HEK293 (cell line): ENCODE results near the gene HHLA2.

Experiments
- CTCF ChIA-PET: fragments of 350-600 bp; formaldehyde crosslinking; extraction: SDS; loops from one replicate; lab custom pipeline; 2021; ENCODE audit warnings: antibody characterized with exemption; lab: Yijun Ruan, JAX
- POLR2A ChIA-PET: fragments of 300-600 bp; formaldehyde crosslinking; extraction: SDS; loops from one replicate; lab custom pipeline; 2020; ENCODE audit warnings: antibody characterized with exemption, inconsistent platforms; lab: Yijun Ruan, JAX
- H3K27ac ChIP-seq: fragments of 200-500 bp; sonication (Bioruptor generic); 2 replicates; pipeline ENCODE4 v1.5.1; 2014; ENCODE audit warnings: low read depth, low read length, control low read depth, inconsistent platforms; ENCODE audit errors: extremely low read depth
- H3K36me3 ChIP-seq, 2 experiments: fragments of 200-500 bp in 1 of 2; sonication (Bioruptor generic) in 1 of 2; 1 replicate in 1 of 2; 2 replicates in 1 of 2; pipeline ENCODE4 v1.5.1; 2014 to 2017; ENCODE audit warnings: inconsistent platforms in 2 of 2, low read length in 2 of 2; ENCODE audit not compliant: control insufficient read depth in 2 of 2, insufficient read depth in 1 of 2
- H3K4me1 ChIP-seq: fragments of 200-500 bp; sonication (Bioruptor generic); 2 replicates; pipeline ENCODE4 v1.5.1; 2014; ENCODE audit warnings: mild to moderate bottlenecking, low read length, inconsistent platforms; ENCODE audit not compliant: control insufficient read depth, insufficient read depth
- H3K4me3 ChIP-seq: 2 replicates; pipeline ENCODE4 v1.5.1; 2011; ENCODE audit warnings: low read depth, mild to moderate bottlenecking, control low read depth, low read length, moderate library complexity
- H3K9me3 ChIP-seq: fragments of 200-500 bp; sonication (Bioruptor generic); 2 replicates; pipeline ENCODE4 v1.5.1; 2014; ENCODE audit warnings: low read depth, low read length, inconsistent platforms; ENCODE audit not compliant: control insufficient read depth, insufficient read depth
- BCL11A ChIP-seq: fragments of 450-650 bp; formaldehyde crosslinking; IDR thresholded peaks from 2 replicates; pipeline ENCODE4 v1.5.1; 2016; ENCODE audit warnings: low read depth, missing biosample characterization, missing genetic modification characterization
- GLIS1 ChIP-seq: fragments of 450-650 bp; formaldehyde crosslinking; IDR thresholded peaks from 2 replicates; pipeline ENCODE4 v1.5.1; 2016; ENCODE audit warnings: missing biosample characterization, missing genetic modification characterization
- GLIS2 ChIP-seq: fragments of 450-650 bp; formaldehyde crosslinking; IDR thresholded peaks from 2 replicates; pipeline ENCODE4 v1.5.1; 2016; ENCODE audit warnings: missing biosample characterization, missing genetic modification characterization
- KLF1 ChIP-seq: fragments of 450-650 bp; formaldehyde crosslinking; IDR thresholded peaks from 2 replicates; pipeline ENCODE4 v1.5.1; 2016; ENCODE audit warnings: missing biosample characterization, missing genetic modification characterization
- MZF1 ChIP-seq: fragments of 450-650 bp; formaldehyde crosslinking; IDR thresholded peaks from 2 replicates; pipeline ENCODE4 v1.5.1; 2017; ENCODE audit warnings: missing biosample characterization, missing genetic modification characterization, borderline replicate concordance
- OVOL3 ChIP-seq: fragments of 450-650 bp; formaldehyde crosslinking; IDR thresholded peaks from 2 replicates; pipeline ENCODE4 v1.5.1; 2016; ENCODE audit warnings: missing biosample characterization, missing genetic modification characterization
- SALL2 ChIP-seq: fragments of 450-650 bp; formaldehyde crosslinking; IDR thresholded peaks from 2 replicates; pipeline ENCODE4 v1.5.0; 2017; ENCODE audit warnings: missing biosample characterization, mild to moderate bottlenecking, missing genetic modification characterization, borderline replicate concordance
- ZBTB7A ChIP-seq: fragments of 450-650 bp; formaldehyde crosslinking; IDR thresholded peaks from 2 replicates; pipeline ENCODE4 v1.5.1; 2016; ENCODE audit warnings: low read depth, missing biosample characterization, missing genetic modification characterization
- ZIC2 ChIP-seq: fragments of 450-650 bp; formaldehyde crosslinking; IDR thresholded peaks from 2 replicates; pipeline ENCODE4 v1.5.1; 2016; ENCODE audit warnings: missing biosample characterization, missing genetic modification characterization
- ZNF10 ChIP-seq: fragments of 450-650 bp; formaldehyde crosslinking; IDR thresholded peaks from 2 replicates; pipeline ENCODE4 v1.5.1; 2017; ENCODE audit warnings: missing biosample characterization, missing genetic modification characterization
- ZNF16 ChIP-seq: fragments of 450-650 bp; formaldehyde crosslinking; IDR thresholded peaks from 2 replicates; pipeline ENCODE4 v1.5.1; 2016; ENCODE audit warnings: low read depth, missing biosample characterization, missing genetic modification characterization
- ZNF169 ChIP-seq: fragments of 450-650 bp; formaldehyde crosslinking; IDR thresholded peaks from 2 replicates; pipeline ENCODE4 v1.5.1; 2016; ENCODE audit warnings: missing biosample characterization, missing genetic modification characterization
- ZNF2 ChIP-seq: fragments of 450-650 bp; formaldehyde crosslinking; IDR thresholded peaks from 2 replicates; pipeline ENCODE4 v1.5.1; 2016; ENCODE audit warnings: missing biosample characterization, missing genetic modification characterization
- ZNF202 ChIP-seq: fragments of 450-650 bp; formaldehyde crosslinking; IDR thresholded peaks from 2 replicates; pipeline ENCODE4 v1.5.1; 2016; ENCODE audit warnings: missing biosample characterization, missing genetic modification characterization, borderline replicate concordance
- ZNF274 ChIP-seq, 2 experiments: fragments of 200-500 bp in 1 of 2; fragments of 450-650 bp in 1 of 2; sonication (Bioruptor generic) in 1 of 2; formaldehyde crosslinking in 1 of 2; IDR thresholded peaks; 2 replicates each; pipeline versions ENCODE4 v1.5.1 to v1.6.1; 2014 to 2016; ENCODE audit warnings: borderline replicate concordance in 1 of 2, inconsistent platforms in 1 of 2, low read length in 1 of 2, missing biosample characterization in 1 of 2, missing genetic modification characterization in 1 of 2
- ZNF473 ChIP-seq: fragments of 450-650 bp; formaldehyde crosslinking; IDR thresholded peaks from 2 replicates; pipeline ENCODE4 v1.5.1; 2017; ENCODE audit warnings: missing biosample characterization, missing genetic modification characterization
- ZNF596 ChIP-seq: fragments of 450-650 bp; IDR thresholded peaks from 2 replicates; pipeline ENCODE4 v1.5.0; 2018; ENCODE audit warnings: missing biosample characterization, mild to moderate bottlenecking, missing genetic modification characterization, moderate library complexity
- ZNF623 ChIP-seq: fragments of 450-650 bp; formaldehyde crosslinking; IDR thresholded peaks from 2 replicates; pipeline ENCODE4 v1.5.1; 2016; ENCODE audit warnings: missing biosample characterization, missing genetic modification characterization
- ZNF843 ChIP-seq: fragments of 450-650 bp; formaldehyde crosslinking; IDR thresholded peaks from 2 replicates; pipeline ENCODE4 v1.5.1; 2016; ENCODE audit warnings: missing biosample characterization, missing genetic modification characterization
- TF ChIP-seq, protein P1 (sequence below): fragments of 450-650 bp; IDR thresholded peaks from 2 replicates; pipeline ENCODE4 v1.5.1; 2018; ENCODE audit warnings: missing biosample characterization, mild to moderate bottlenecking, missing genetic modification characterization
- TF ChIP-seq, protein P2 (sequence below): fragments of 450-650 bp; formaldehyde crosslinking; IDR thresholded peaks from 2 replicates; pipeline ENCODE4 v1.5.1; 2016; ENCODE audit warnings: missing biosample characterization, missing genetic modification characterization
- TF ChIP-seq, protein P3 (sequence below): fragments of 450-650 bp; formaldehyde crosslinking; IDR thresholded peaks from 2 replicates; pipeline ENCODE4; 2016; ENCODE audit warnings: missing biosample characterization, missing genetic modification characterization
- TF ChIP-seq, protein P4 (sequence below): fragments of 450-650 bp; formaldehyde crosslinking; IDR thresholded peaks from 2 replicates; pipeline ENCODE4 v1.5.1; 2016; ENCODE audit warnings: missing biosample characterization, missing genetic modification characterization
- TF ChIP-seq, protein P5 (sequence below): fragments of 450-650 bp; formaldehyde crosslinking; IDR thresholded peaks from 2 replicates; pipeline ENCODE4 v1.5.1; 2016; ENCODE audit warnings: missing biosample characterization, missing genetic modification characterization

HHLA2 gene

DNA sequence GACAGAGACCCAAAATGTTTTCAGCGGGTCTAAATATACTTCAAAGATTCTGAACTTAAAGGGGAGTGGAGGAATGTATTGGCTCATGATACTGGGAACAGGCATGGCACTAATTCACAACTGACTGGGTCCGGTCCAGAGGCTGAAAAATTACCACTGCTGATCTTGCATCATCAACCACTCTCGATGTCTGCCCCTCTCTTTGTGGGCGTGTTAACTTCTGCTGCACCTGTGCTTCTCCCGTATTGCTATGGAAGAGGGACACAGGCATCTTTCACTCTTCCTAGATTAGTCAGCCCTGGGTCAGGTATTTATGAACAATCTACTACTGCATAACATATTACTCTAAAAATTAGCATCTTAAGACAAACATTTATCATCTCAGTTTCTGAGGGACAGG lies 33.2 kb downstream of the HHLA2 start:
- Histone ChIP-seq H3K36me3 (no peaks in the 10 kb centered on the region), H3K9me3 (no peaks in the 10 kb centered on the region), H3K4me1 (no peaks in the 10 kb centered on the region)
- TF ChIP-seq ZNF169 (tag by site-specific recombination) (no peak), ZNF623 (tag by site-specific recombination) (no peak), ZNF274 (IDR thresholded peaks at IDR 0.05; ENCODE audit: low read length) (no peak), ZNF274 (tag by site-specific recombination; IDR thresholded peaks at IDR 0.05; ENCODE audit: borderline replicate concordance) (no peak), ZNF596 (tag by site-specific recombination) (no peak), OVOL3 (no peak), ZNF2 (no peak), ZNF16 (no peak), GLIS1 (tag by site-specific recombination) (no peak), ZNF202 (no peak), GLIS2 (tag by site-specific recombination) (no peak), KLF1 (tag by site-specific recombination) (no peak), ZNF843 (tag by site-specific recombination) (no peak)
- TF ChIP-seq, protein P1, sequence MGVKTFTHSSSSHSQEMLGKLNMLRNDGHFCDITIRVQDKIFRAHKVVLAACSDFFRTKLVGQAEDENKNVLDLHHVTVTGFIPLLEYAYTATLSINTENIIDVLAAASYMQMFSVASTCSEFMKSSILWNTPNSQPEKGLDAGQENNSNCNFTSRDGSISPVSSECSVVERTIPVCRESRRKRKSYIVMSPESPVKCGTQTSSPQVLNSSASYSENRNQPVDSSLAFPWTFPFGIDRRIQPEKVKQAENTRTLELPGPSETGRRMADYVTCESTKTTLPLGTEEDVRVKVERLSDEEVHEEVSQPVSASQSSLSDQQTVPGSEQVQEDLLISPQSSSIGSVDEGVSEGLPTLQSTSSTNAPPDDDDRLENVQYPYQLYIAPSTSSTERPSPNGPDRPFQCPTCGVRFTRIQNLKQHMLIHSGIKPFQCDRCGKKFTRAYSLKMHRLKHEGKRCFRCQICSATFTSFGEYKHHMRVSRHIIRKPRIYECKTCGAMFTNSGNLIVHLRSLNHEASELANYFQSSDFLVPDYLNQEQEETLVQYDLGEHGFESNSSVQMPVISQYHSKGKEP (tag by site-specific recombination), result no peak
- TF ChIP-seq, protein P2, sequence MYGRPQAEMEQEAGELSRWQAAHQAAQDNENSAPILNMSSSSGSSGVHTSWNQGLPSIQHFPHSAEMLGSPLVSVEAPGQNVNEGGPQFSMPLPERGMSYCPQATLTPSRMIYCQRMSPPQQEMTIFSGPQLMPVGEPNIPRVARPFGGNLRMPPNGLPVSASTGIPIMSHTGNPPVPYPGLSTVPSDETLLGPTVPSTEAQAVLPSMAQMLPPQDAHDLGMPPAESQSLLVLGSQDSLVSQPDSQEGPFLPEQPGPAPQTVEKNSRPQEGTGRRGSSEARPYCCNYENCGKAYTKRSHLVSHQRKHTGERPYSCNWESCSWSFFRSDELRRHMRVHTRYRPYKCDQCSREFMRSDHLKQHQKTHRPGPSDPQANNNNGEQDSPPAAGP (tag by site-specific recombination), result no peak
- TF ChIP-seq, protein P3, sequence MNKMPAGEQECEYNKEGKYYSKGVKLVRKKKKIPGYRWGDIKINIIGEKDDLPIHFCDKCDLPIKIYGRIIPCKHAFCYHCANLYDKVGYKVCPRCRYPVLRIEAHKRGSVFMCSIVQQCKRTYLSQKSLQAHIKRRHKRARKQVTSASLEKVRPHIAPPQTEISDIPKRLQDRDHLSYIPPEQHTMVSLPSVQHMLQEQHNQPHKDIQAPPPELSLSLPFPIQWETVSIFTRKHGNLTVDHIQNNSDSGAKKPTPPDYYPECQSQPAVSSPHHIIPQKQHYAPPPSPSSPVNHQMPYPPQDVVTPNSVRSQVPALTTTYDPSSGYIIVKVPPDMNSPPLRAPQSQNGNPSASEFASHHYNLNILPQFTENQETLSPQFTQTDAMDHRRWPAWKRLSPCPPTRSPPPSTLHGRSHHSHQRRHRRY (tag by site-specific recombination), result no peak
- TF ChIP-seq, protein P4, sequence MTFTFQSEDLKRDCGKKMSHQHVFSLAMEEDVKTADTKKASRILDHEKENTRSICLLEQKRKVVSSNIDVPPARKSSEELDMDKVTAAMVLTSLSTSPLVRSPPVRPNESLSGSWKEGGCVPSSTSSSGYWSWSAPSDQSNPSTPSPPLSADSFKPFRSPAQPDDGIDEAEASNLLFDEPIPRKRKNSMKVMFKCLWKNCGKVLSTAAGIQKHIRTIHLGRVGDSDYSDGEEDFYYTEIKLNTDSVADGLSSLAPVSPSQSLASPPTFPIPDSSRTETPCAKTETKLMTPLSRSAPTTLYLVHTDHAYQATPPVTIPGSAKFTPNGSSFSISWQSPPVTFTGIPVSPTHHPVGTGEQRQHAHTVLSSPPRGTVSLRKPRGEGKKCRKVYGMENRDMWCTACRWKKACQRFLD (tag by site-specific recombination), result no peak
- TF ChIP-seq, all 188 proteins: peak for 0
- Histone ChIP-seq H3K27ac (no peak overlapping the region), H3K4me3 (no peak overlapping the region)
- ChIA-PET POLR2A (no interaction called here), CTCF (no interaction called here)

DNA sequence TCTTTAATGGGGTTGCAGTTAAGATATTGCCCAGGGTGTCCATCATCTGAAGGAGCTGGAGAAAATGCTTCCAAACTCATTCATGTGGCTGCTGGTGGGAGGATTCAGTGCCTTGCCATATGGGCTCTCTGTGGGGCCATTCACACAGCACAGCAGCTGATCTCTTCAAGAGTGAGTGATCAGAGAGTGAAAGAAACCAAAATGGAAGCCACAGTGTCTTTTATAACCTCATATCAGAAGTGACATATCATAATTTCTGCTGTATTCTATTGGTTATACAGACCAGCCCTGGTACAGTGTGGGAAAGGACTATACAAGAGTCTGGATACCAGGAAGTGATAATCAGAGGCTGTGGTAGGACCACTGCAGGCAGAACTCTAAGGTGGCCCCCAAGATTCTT lies 33.6 kb downstream of the HHLA2 start:
- ChIA-PET POLR2A (no interaction called here), CTCF (no interaction called here)
- no peak overlapping the region for H3K4me3 ChIP-seq
- no peak for TF ChIP-seq MZF1 (tag by site-specific recombination)
- no peak for TF ChIP-seq ZBTB7A (tag by site-specific recombination)
- no peak for TF ChIP-seq ZIC2 (tag by site-specific recombination)
- TF ChIP-seq ZNF473 (tag by site-specific recombination), result no peak
- no peak for TF ChIP-seq BCL11A (tag by site-specific recombination)
- TF ChIP-seq SALL2, result no peak
- TF ChIP-seq, protein P4 (tag by site-specific recombination), result no peak
- TF ChIP-seq, protein P5, sequence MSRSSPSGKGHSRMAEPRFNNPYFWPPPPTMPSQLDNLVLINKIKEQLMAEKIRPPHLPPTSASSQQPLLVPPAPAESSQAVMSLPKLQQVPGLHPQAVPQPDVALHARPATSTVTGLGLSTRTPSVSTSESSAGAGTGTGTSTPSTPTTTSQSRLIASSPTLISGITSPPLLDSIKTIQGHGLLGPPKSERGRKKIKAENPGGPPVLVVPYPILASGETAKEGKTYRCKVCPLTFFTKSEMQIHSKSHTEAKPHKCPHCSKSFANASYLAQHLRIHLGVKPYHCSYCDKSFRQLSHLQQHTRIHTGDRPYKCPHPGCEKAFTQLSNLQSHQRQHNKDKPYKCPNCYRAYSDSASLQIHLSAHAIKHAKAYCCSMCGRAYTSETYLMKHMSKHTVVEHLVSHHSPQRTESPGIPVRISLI (tag by site-specific recombination), result no peak
- TF ChIP-seq ZNF10, result no peak
- no peak overlapping the region for H3K27ac ChIP-seq
- H3K4me1 ChIP-seq, result no peaks in the 10 kb centered on the region
- H3K36me3 ChIP-seq, result no peaks in the 10 kb centered on the region
- no peaks in the 10 kb centered on the region for H3K9me3 ChIP-seq
